ENCODE results near the gene NUCB2. TPM values are rescaled to one million over a fixed set of nuclear protein-coding genes. Genes with fewer than 3 reads are reported as not detected.

Gene NUCB2
- total RNA-seq, 1 experiment from 2014 or later, result 39.6 TPM

- TF ChIP-seq CTCF (conservative IDR thresholded peaks at IDR 0.05; ENCODE audit: low read depth, low read length) (no peak), EZH2 (IDR thresholded peaks at IDR 0.05; ENCODE audit: borderline replicate concordance, low read depth, low read length, poor library complexity, severe bottlenecking) (no peak)
- H3K4me3 ChIP-seq (ENCODE audit: low read depth, low read length, poor library complexity, severe bottlenecking), result no peak overlapping the region
- no peaks in the 10 kb centered on the region for H3K9me3 ChIP-seq (ENCODE audit: low read depth, low read length, poor library complexity, severe bottlenecking)
- H3K27ac ChIP-seq (ENCODE audit: low read depth, low read length, poor library complexity, severe bottlenecking), result no peak overlapping the region
- CTCF ChIA-PET, result no interaction called here
- BruUV-seq (replicated peaks), result no TSS peak
- POLR2A ChIA-PET (ENCODE audit: low non-redundant PET), result no interaction called here
- intact Hi-C loops (cut with micrococcal nuclease; ENCODE audit: unreplicated experiment), result no loop called here
- no peaks in the 10 kb centered on the region for H3K4me1 ChIP-seq (ENCODE audit: insufficient read depth, low read length, poor library complexity, severe bottlenecking)
- H3K36me3 ChIP-seq (ENCODE audit: insufficient read depth, low read length, poor library complexity, severe bottlenecking), result peaks cover 5% of the 10 kb centered on the region
- DNase-seq (ENCODE audit: low spot score), result no peak
- no peaks in the 10 kb centered on the region for H3K27me3 ChIP-seq (replicated peaks; ENCODE audit: insufficient read depth, low read depth, low read length, poor library complexity)
Measured at GRCh38 chr11:17296852-17297559, 20.5 kb downstream of the NUCB2 start.

DNA sequence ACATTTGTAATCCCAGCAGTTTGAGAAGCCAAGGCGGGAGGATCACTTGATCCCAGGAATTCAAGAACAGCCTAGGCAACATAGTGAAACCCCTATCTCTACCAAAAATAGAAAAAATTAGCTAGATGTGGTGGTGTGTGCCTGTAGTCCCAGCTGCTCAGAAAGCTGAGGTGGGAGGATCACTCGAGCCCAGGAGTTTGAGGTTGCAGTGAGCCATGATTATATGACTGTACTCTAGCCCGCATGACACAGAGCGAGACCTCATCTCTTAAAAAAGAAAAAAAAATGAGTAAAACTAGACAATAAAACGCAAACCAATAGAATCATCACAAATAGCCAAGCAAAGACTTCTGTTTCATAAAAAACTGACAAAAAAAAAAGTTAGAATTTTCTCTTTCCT lies 21.8 kb downstream of the NUCB2 start:
- BruUV-seq (replicated peaks), result no TSS peak
- ChIA-PET POLR2A (ENCODE audit: low non-redundant PET) (no interaction called here), CTCF (no interaction called here)
- Histone ChIP-seq H3K4me1 (ENCODE audit: insufficient read depth, low read length, poor library complexity, severe bottlenecking) (no peaks in the 10 kb centered on the region), H3K36me3 (ENCODE audit: insufficient read depth, low read length, poor library complexity, severe bottlenecking) (peaks cover 6% of the 10 kb centered on the region), H3K27me3 (replicated peaks; ENCODE audit: insufficient read depth, low read depth, low read length, poor library complexity) (no peaks in the 10 kb centered on the region), H3K9me3 (ENCODE audit: low read depth, low read length, poor library complexity, severe bottlenecking) (no peaks in the 10 kb centered on the region), H3K4me3 (ENCODE audit: low read depth, low read length, poor library complexity, severe bottlenecking) (no peak overlapping the region), H3K27ac (ENCODE audit: low read depth, low read length, poor library complexity, severe bottlenecking) (no peak overlapping the region)
- intact Hi-C loops (cut with micrococcal nuclease; ENCODE audit: unreplicated experiment), result no loop called here
- TF ChIP-seq EZH2 (IDR thresholded peaks at IDR 0.05; ENCODE audit: borderline replicate concordance, low read depth, low read length, poor library complexity, severe bottlenecking) (no peak), CTCF (conservative IDR thresholded peaks at IDR 0.05; ENCODE audit: low read depth, low read length) (no peak)
- DNase-seq (ENCODE audit: low spot score), result no peak

GRCh38 chr11:17300372-17300771 lies 23.8 kb downstream of the NUCB2 start:
- Histone ChIP-seq H3K27ac (ENCODE audit: low read depth, low read length, poor library complexity, severe bottlenecking) (no peak overlapping the region), H3K9me3 (ENCODE audit: low read depth, low read length, poor library complexity, severe bottlenecking) (no peaks in the 10 kb centered on the region), H3K27me3 (replicated peaks; ENCODE audit: insufficient read depth, low read depth, low read length, poor library complexity) (no peaks in the 10 kb centered on the region), H3K4me1 (ENCODE audit: insufficient read depth, low read length, poor library complexity, severe bottlenecking) (no peaks in the 10 kb centered on the region), H3K36me3 (ENCODE audit: insufficient read depth, low read length, poor library complexity, severe bottlenecking) (peaks cover 6% of the 10 kb centered on the region), H3K4me3 (ENCODE audit: low read depth, low read length, poor library complexity, severe bottlenecking) (no peak overlapping the region)
- TF ChIP-seq EZH2 (IDR thresholded peaks at IDR 0.05; ENCODE audit: borderline replicate concordance, low read depth, low read length, poor library complexity, severe bottlenecking) (no peak), CTCF (conservative IDR thresholded peaks at IDR 0.05; ENCODE audit: low read depth, low read length) (no peak)
- POLR2A ChIA-PET (ENCODE audit: low non-redundant PET), result no interaction called here
- DNase-seq (ENCODE audit: low spot score), result no peak
- no TSS peak for BruUV-seq (replicated peaks)
- intact Hi-C loops (cut with micrococcal nuclease; ENCODE audit: unreplicated experiment), result no loop called here
- CTCF ChIA-PET, result no interaction called here
